GM18511 (cell line): Measurements from ENCODE around the gene HOXC4.

Experiments used
- ATAC-seq: cut with Tn5 transposase; IDR thresholded peaks from one replicate; pipeline ENCODE4 v1.9.1; 2021; ENCODE audit warnings: mild to moderate bottlenecking, moderate library complexity; ENCODE audit not compliant: unreplicated experiment

The HOXC4 gene

GRCh38 chr12:54015018-54015931, 38.4 kb upstream of the HOXC4 start:
- ATAC-seq = no peak

- ATAC-seq = no peak
These were observed 37.6 kb upstream of the HOXC4 start for GRCh38 chr12:54016051-54016450.

- no peak for ATAC-seq
These were observed 37.1 kb upstream of the HOXC4 start for GRCh38 chr12:54016478-54016964.

GRCh38 chr12:54017027-54017788, 36.4 kb upstream of the HOXC4 start:
- ATAC-seq = peak; percentile 56

GRCh38 chr12:54017878-54018467, 35.7 kb upstream of the HOXC4 start:
- ATAC-seq = peak; percentile 91

- no peak for ATAC-seq
These were observed 35.1 kb upstream of the HOXC4 start for GRCh38 chr12:54018468-54018984.

- ATAC-seq = no peak
These were observed 34.4 kb upstream of the HOXC4 start for GRCh38 chr12:54019091-54019811.

GRCh38 chr12:54019924-54020590, 33.6 kb upstream of the HOXC4 start:
- no peak for ATAC-seq

GRCh38 chr12:54020591-54021405, 32.8 kb upstream of the HOXC4 start:
- ATAC-seq = no peak

- ATAC-seq = no peak
These were observed 32.1 kb upstream of the HOXC4 start for GRCh38 chr12:54021432-54022013.

GRCh38 chr12:54022960-54023884, 30.4 kb upstream of the HOXC4 start:
- no peak for ATAC-seq

- ATAC-seq = no peak
These were observed 29.5 kb upstream of the HOXC4 start for GRCh38 chr12:54024127-54024526.

- ATAC-seq = no peak
These were observed 28.9 kb upstream of the HOXC4 start for GRCh38 chr12:54024581-54025305.

GRCh38 chr12:54025499-54026405, 27.9 kb upstream of the HOXC4 start:
- no peak for ATAC-seq

GRCh38 chr12:54026640-54027441, 26.8 kb upstream of the HOXC4 start:
- no peak for ATAC-seq
